ENCODE data around the gene PXMP4. TPM values are rescaled to one million over a fixed set of nuclear protein-coding genes. Genes with fewer than 3 reads are reported as not detected.

The PXMP4 gene
- polyA plus RNA-seq, 3 donors from 2014 or later = 6.8 to 16.6 (median 14.1) TPM

- Mint-ChIP-seq H3K36me3 (no peaks in the 10 kb centered on the region), H3K27me3 (ENCODE audit: low read depth in 3 of 3) (peaks cover 9 to 14% (median 10%) of the 10 kb centered on the region in 3 donors), H3K9me3 (no peaks in the 10 kb centered on the region), H3K4me1 (peaks cover 11 to 14% of the 10 kb centered on the region in 2 donors), H3K4me3 (no peak overlapping the region), H3K27ac (peak overlapping the region in 1 of 6 donors; percentile 28)
- no peak for DNase-seq
These were observed 7.7 kb upstream of the PXMP4 start for GRCh38 chr20:33727806-33728205.

- H3K27me3 Mint-ChIP-seq (ENCODE audit: low read depth in 3 of 3) = peaks cover 4 to 10% (median 5%) of the 10 kb centered on the region in 3 donors
- peaks cover 0 to 2% (median 0%) of the 10 kb centered on the region in 6 donors for H3K9me3 Mint-ChIP-seq
- no peak overlapping the region for H3K27ac Mint-ChIP-seq
- H3K4me3 Mint-ChIP-seq = no peak overlapping the region
- H3K4me1 Mint-ChIP-seq = peaks cover 7 to 10% of the 10 kb centered on the region in 2 donors
- no peaks in the 10 kb centered on the region for H3K36me3 Mint-ChIP-seq
- DNase-seq = no peak
These were observed 7.0 kb upstream of the PXMP4 start for GRCh38 chr20:33727115-33727479.

- no peaks in the 10 kb centered on the region for H3K36me3 Mint-ChIP-seq
- H3K4me3 Mint-ChIP-seq = no peak overlapping the region
- DNase-seq = no peak
- no peak overlapping the region for H3K27ac Mint-ChIP-seq
- H3K9me3 Mint-ChIP-seq = peaks cover 0 to 2% (median 0%) of the 10 kb centered on the region in 6 donors
- H3K27me3 Mint-ChIP-seq (ENCODE audit: low read depth in 3 of 3) = peaks cover 0 to 7% (median 2%) of the 10 kb centered on the region in 3 donors
- H3K4me1 Mint-ChIP-seq = peaks cover 3 to 10% of the 10 kb centered on the region in 2 donors
These were observed 5.6 kb upstream of the PXMP4 start for GRCh38 chr20:33725607-33726264.

GRCh38 chr20:33724439-33725094 is 4.5 kb upstream of the PXMP4 start:
- Mint-ChIP-seq H3K4me1 (peaks cover 12 to 20% of the 10 kb centered on the region in 2 donors), H3K36me3 (no peaks in the 10 kb centered on the region), H3K27me3 (ENCODE audit: low read depth in 3 of 3) (peaks cover 2 to 12% (median 4%) of the 10 kb centered on the region in 3 donors), H3K4me3 (no peak overlapping the region), H3K9me3 (peaks cover 0 to 2% (median 0%) of the 10 kb centered on the region in 6 donors), H3K27ac (no peak overlapping the region)
- no peak for DNase-seq

DNA sequence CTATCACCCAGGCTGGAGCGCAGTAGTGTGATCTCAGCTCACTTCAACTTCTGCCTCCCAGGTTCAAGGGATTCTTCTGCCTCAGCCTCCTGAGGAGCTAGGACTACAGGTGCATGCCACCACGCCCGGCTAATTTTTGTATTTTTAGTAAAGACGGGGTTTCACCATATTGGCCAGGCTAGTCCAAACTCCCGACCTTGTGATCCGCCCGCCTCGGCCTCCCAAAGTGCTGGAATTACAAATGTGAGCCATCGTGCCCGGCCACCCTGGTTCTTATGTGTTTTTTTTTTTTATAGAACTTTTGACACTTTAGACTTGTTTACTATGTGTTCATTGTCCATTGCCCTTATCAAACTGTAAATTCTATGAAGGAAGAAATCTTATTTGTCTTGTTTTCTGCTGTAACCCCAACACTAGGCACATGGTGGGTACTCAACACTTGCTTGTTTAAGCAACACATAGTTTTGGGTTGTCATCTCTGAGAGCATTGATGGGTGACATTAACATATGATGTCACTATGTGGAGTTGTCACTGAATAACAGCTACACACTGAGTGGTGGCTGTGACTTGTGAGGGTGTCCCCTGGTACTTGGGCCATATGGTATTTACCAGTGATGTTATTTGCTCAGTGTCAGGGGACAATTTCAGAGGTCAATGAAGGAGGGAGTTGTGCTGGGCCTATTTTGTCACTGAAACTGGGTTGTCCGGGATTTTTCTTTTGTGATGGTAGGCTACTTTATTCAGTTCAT is 1.5 kb upstream of the PXMP4 start:
- Mint-ChIP-seq H3K27ac (peak overlapping the region in 3 of 6 donors; percentile 66 to 95 (median 87)), H3K4me1 (peaks cover 26 to 35% of the 10 kb centered on the region in 2 donors), H3K4me3 (peak overlapping the region in 4 of 5 donors; percentile 58 to 92 (median 71)), H3K27me3 (ENCODE audit: low read depth in 3 of 3) (peaks cover 2 to 14% (median 4%) of the 10 kb centered on the region in 3 donors), H3K9me3 (peaks cover 0 to 2% (median 0%) of the 10 kb centered on the region in 6 donors), H3K36me3 (no peaks in the 10 kb centered on the region)
- no peak for DNase-seq

DNA sequence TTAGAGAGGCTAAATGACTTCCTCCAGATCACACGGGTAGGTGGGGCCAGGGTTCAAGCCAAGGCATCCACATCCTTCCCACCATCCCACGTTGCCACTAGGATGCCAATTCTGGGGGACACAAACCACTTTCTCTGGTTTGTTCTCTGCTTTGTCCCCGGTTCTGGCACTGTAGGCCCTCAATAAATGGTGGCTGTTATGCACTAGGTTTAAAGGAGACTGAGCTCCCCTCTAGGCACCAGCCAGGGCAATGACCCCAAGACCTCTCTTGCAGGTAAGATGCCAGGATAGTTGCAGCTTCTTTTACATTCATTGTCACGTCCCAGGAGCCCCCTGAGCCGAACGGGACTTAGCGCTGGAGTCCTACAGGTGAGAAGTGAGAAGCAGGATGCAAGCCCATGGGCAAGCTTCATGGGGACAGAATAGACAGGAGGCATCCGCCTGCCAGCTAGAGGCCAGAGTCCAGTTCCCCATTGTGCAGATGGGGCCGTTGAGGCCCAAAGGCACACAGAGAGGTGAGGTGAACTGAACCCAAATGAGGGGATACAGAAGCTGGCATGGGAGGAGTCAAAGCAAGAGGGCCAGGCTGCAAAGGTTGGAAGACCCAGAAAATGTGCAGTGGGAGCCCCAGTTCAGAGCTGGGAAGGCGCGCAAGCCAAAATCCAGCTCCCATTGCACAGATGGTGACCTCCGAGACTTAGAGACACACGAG is 677 bp downstream of the PXMP4 start:
- peaks cover 26 to 41% of the 10 kb centered on the region in 2 donors for H3K4me1 Mint-ChIP-seq
- peaks cover 0 to 5% (median 3%) of the 10 kb centered on the region in 3 donors for H3K36me3 Mint-ChIP-seq
- DNase-seq = no peak
- peak overlapping the region; percentile 87 to 92 (median 88) for H3K4me3 Mint-ChIP-seq
- H3K9me3 Mint-ChIP-seq = peaks cover 0 to 2% (median 0%) of the 10 kb centered on the region in 6 donors
- peaks cover 2 to 14% (median 2%) of the 10 kb centered on the region in 3 donors for H3K27me3 Mint-ChIP-seq (ENCODE audit: low read depth in 3 of 3)
- peak overlapping the region; percentile 80 to 95 (median 92) for H3K27ac Mint-ChIP-seq

- Mint-ChIP-seq H3K36me3 (peaks cover 16 to 22% (median 21%) of the 10 kb centered on the region in 3 donors), H3K4me1 (peaks cover 26 to 38% of the 10 kb centered on the region in 2 donors), H3K9me3 (no peaks in the 10 kb centered on the region), H3K27me3 (ENCODE audit: low read depth in 3 of 3) (peaks cover 2 to 16% (median 4%) of the 10 kb centered on the region in 3 donors), H3K4me3 (no peak overlapping the region), H3K27ac (no peak overlapping the region)
- DNase-seq = no peak
These were observed 3.6 kb downstream of the PXMP4 start for GRCh38 chr20:33716498-33716897.

DNA sequence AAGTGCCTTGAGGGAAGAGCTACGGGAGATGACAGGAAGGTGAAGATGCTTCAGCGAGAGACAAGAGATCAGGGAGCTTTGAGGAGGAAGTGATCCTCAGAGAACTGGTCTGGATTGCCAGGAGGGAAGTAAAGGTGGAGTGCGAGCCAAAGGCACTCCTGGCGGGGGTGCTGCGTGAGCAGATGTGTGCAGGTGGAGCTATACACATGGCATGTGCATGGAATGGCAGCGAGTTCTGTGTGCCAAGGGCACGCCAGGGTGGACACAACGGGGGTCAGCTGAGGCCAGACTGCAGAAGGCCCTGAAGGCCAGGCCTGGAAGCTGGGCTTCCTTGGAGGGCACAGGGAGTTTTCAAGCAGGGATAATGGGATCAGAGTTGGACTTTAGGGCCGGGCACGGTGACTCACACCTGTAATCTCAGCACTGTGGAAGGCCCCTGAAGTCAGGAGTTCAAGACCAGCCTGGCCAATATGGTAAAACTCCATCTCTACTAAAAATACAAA is 6.2 kb downstream of the PXMP4 start:
- H3K4me3 Mint-ChIP-seq = no peak overlapping the region
- H3K27ac Mint-ChIP-seq = no peak overlapping the region
- no peak for DNase-seq
- H3K36me3 Mint-ChIP-seq = peaks cover 24 to 34% (median 31%) of the 10 kb centered on the region in 3 donors
- no peaks in the 10 kb centered on the region for H3K9me3 Mint-ChIP-seq
- peaks cover 0 to 2% (median 1%) of the 10 kb centered on the region in 3 donors for H3K27me3 Mint-ChIP-seq (ENCODE audit: low read depth in 3 of 3)
- H3K4me1 Mint-ChIP-seq = peaks cover 8 to 15% of the 10 kb centered on the region in 2 donors

GRCh38 chr20:33711446-33711738 is 8.7 kb downstream of the PXMP4 start:
- Mint-ChIP-seq H3K27me3 (ENCODE audit: low read depth in 3 of 3) (peaks cover 0 to 2% (median 1%) of the 10 kb centered on the region in 3 donors), H3K36me3 (peaks cover 24 to 37% (median 36%) of the 10 kb centered on the region in 3 donors), H3K27ac (no peak overlapping the region), H3K4me3 (no peak overlapping the region), H3K4me1 (peaks cover 0 to 4% of the 10 kb centered on the region in 2 donors), H3K9me3 (no peaks in the 10 kb centered on the region)
- no peak for DNase-seq

DNA sequence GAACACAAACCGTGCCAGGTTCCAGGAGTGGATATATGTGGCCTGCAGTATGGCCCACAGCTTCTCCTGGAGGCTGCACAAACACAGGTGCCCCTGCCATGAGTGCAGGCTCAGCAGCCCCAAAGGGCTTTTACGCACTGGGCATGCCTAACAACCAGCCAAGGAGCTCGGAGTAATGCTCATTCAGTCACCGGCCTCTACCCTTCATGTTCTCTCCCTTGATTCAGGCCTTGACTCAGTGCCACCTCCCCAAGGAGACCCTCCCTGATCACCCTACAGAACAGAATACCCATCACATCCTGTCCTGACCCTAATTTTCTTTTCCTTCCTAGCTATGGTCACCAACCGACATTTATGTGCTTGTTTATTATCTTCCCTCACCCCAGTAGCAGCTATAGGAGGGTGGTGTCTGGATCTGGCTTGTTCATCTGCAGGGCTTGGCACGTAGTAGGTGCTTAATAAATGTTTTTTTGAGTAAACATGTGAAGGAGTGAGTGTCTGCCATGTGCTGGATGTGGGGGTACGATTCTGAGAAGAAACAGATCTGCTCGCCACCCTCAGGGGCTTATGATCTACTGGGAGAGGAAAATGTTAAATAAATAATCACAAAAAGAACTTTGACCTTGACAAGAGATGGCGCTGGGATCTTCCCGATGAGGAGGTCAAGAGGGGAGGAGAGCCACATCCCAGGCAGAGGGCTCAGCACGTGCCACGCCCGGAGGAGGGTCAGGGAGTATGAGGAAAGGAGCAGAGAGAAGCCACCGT is 9.2 kb downstream of the PXMP4 start:
- H3K36me3 Mint-ChIP-seq = peaks cover 24 to 33% (median 33%) of the 10 kb centered on the region in 3 donors
- peaks cover 0 to 2% (median 1%) of the 10 kb centered on the region in 3 donors for H3K27me3 Mint-ChIP-seq (ENCODE audit: low read depth in 3 of 3)
- no peaks in the 10 kb centered on the region for H3K9me3 Mint-ChIP-seq
- no peak overlapping the region for H3K27ac Mint-ChIP-seq
- no peak for DNase-seq
- H3K4me1 Mint-ChIP-seq = no peaks in the 10 kb centered on the region
- no peak overlapping the region for H3K4me3 Mint-ChIP-seq

DNA sequence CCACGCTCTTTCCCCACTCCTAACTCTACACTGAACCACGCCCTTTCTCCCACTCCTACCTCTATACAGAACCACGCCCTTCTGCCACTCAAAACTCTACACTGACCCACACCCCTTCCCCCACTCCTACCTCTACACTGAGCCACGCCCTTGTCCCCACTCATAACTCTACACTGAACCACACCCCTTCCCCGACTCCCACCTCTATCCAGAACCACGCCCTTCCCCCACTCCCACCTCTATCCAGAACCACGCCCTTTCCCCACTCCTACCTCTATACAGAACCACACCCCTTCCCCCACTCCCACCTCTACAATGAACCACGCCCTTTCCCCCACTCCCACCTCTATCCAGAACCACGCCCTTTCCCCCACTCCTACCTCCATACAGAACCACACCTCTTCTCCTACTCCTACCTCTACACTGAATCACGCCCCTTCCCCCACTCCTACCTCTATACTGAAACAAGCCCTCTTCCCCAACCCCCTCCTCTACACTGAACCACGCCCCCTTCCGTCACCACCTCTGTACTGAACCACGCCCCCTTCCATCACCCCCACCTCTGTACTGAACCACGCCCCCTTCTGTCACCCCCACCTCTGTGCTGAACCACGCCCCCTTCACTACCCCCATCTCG is 10.1 kb downstream of the PXMP4 start:
- Mint-ChIP-seq H3K27ac (peak overlapping the region in 1 of 6 donors; percentile 28), H3K27me3 (ENCODE audit: low read depth in 3 of 3) (peaks cover 0 to 2% (median 1%) of the 10 kb centered on the region in 3 donors), H3K4me3 (no peak overlapping the region), H3K4me1 (no peaks in the 10 kb centered on the region), H3K36me3 (peaks cover 24 to 33% (median 33%) of the 10 kb centered on the region in 3 donors), H3K9me3 (no peaks in the 10 kb centered on the region)
- DNase-seq = no peak

GRCh38 chr20:33709398-33709797 is 10.7 kb downstream of the PXMP4 start:
- DNase-seq = no peak
- Mint-ChIP-seq H3K27me3 (ENCODE audit: low read depth in 3 of 3) (peaks cover 0 to 2% (median 1%) of the 10 kb centered on the region in 3 donors), H3K36me3 (peaks cover 24 to 33% (median 33%) of the 10 kb centered on the region in 3 donors), H3K9me3 (no peaks in the 10 kb centered on the region), H3K4me1 (no peaks in the 10 kb centered on the region), H3K27ac (no peak overlapping the region), H3K4me3 (no peak overlapping the region)

Measured in immature natural killer cell (primary cell).